HG02642 (cell line): ENCODE data around the gene NTM.
"Not testable (repeated sequence)": the region's sequence is repeated elsewhere in the genome, so short reads cannot be mapped to it uniquely, and the experiment has no call there.

ENCODE experiments used
- ATAC-seq: cut with Tn5 transposase; IDR thresholded peaks from one replicate; pipeline ENCODE4 v1.9.1; 2021; ENCODE audit warnings: mild to moderate bottlenecking; ENCODE audit not compliant: unreplicated experiment, poor library complexity

NTM gene

DNA sequence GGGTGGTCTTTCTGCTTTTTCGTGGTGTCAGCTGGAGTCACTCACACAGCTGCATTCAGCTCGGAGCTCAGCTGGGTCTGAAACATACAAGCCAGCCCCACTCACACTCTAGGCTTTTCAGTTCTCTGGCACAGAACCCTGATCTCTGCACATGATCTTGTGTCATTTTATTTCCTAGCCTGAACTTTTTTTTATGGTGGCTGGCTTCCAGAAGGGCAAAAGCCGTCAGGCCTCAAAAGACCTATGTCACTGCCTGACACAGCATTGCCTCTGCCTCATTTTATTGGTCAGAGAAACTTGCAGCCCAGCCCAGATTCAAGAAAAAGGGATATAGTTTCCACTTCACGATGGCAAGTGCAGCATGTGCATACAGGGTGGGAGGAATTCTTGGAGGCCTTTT, 117.8 kb downstream of the NTM start:
- ATAC-seq, result no peak

GRCh38 chr11:131491503-131491902, 121.1 kb downstream of the NTM start:
- ATAC-seq, result no peak

DNA sequence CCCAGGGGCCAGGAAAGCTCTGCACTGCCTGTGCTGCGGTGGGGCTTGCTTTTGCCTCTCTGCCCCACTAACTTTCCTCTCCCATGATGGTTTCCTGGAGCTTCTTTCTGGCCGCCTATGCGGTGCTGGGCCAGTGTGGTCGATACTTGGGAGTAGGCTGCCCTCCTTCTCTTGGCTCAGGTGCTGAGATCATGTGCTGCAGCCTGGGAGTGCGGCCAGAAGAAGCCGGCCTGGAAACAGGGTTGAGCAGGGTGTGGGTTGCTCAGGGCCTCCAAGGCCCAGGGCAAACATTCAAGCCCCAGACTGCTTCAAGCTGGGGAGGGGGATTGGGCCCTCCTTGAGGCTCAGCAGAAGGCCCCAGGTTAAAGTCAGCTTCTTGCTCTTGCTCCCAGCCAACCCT, 125.0 kb downstream of the NTM start:
- ATAC-seq, result no peak

GRCh38 chr11:131497686-131498085, 127.3 kb downstream of the NTM start:
- ATAC-seq, result not testable (repeated sequence)

- no peak for ATAC-seq
These were observed 128.3 kb downstream of the NTM start for GRCh38 chr11:131498631-131499160.

DNA sequence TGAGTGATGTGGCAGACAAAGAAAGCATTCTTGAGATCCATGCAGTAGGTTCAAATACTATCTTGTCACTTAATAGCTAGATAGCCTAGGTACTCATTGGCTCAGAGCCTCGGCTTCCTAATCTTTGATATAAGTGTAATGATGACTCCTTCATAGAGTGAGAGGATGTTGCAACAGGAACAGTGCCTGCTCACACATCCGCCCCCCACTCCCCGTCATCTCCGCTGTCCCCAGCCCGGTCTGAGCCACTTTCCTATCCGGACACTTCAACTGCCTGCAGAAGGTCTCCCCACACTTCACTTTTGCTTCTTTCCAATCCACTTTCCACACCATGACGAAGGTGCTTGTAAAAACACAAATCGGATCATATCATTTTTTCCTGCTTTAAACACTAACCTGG, 128.8 kb downstream of the NTM start:
- ATAC-seq, result no peak

DNA sequence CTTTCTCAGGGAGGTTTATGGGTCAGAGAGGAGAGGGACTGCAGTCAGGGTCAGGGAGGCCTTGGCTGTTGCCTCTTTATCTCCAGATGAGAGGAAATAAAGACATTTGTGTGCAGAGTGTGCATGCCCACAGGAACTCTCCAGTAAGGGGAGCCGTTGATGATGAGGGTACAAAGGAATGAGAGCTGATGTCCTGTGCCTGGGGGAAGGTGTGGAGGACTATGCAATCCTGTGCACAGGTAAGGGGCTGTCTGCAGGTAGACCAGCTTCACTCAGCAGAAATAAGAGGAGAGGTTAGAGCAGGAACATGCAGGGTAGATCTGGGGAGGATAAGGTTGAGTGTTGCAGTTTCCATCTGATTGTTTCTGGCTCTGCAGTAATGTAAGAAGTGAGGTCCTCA, 132.6 kb downstream of the NTM start:
- ATAC-seq, result no peak

- no peak for ATAC-seq
These were observed 134.0 kb downstream of the NTM start for GRCh38 chr11:131504199-131504949.

- ATAC-seq, result no peak
These were observed 135.9 kb downstream of the NTM start for GRCh38 chr11:131506348-131506747.

DNA sequence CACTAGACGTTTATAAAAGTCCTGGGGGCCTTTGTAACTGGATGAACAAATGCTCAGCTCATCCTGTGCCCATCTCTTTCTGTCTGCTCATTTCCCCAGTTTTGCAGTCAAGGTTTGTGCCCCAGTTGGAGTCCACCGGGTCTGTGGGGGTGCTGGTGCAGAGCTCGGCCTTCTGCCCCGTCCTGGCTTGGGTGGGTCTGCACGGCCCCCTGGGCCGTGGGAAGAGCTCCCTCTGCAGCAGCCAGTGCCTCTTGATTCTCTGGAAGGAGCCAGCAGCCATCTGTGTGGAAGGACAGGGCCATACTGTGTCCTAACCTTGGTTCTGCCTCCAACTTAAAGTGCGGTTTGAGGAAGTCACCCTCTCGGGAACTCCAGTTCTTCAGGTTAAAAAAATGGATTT, 140.2 kb downstream of the NTM start:
- no peak for ATAC-seq

- ATAC-seq, result no peak
These were observed 141.4 kb downstream of the NTM start for GRCh38 chr11:131511794-131512193.

GRCh38 chr11:131512228-131512627, 141.8 kb downstream of the NTM start:
- no peak for ATAC-seq

DNA sequence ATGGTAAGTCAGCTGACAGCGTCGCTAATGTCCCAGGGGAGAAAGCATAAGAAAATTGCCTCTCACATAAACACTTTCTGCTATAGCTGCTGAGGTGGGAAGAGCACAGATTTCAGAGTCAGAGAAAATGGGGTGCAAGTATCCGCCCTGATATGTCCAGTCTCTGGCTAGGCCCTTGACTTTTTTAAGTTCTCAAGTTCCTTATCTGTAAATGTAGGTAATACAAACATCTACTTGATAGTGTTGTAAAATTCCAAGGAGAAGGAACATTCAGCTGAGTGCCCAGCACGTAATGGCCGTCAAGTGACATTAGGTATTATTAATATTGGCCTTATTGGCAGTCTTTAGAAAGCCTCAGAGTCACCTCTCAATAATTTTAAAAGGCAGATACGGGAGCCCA, 143.6 kb downstream of the NTM start:
- ATAC-seq, result no peak

GRCh38 chr11:131518305-131518838, 148.0 kb downstream of the NTM start:
- ATAC-seq, result no peak

DNA sequence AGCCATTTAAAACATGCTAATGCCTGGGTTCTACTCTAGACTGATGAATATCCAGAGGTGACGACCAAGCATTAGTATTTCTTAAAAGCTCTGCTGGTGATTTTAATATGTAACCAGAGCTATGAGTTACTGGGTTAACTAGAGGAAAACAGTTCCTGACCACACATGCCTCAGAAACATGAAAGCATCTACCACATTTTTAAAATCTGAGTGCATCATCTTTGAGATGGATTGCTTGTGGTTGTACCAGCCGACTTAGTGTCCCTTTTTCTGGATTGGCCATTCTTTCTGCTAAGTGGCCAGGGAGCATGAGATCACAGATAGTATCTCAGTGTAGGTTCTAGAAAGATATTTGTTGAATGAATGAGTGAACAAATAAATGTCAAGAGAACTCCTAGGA, 152.4 kb downstream of the NTM start:
- no peak for ATAC-seq

- ATAC-seq, result no peak
These were observed 160.0 kb downstream of the NTM start for GRCh38 chr11:131530407-131530806.

- ATAC-seq, result no peak
These were observed 162.7 kb downstream of the NTM start for GRCh38 chr11:131533149-131533548.

DNA sequence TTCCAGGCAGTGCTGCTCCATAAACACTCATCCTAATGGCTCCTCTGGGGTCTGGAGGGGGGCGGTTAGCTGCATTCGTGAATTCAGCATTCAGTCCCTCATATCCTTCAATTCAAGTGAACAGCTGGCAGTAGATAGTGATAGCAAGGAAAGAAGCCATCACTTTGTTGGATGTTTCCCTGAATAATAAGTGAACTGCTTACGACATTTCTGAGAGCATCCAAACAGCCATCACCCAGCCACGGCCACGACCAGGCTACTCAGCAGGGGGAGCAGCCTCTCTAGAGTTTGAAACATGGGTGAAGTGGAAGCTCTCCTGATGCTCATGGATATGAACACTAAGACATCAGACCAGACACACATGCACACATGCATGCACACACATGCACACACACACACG, 163.6 kb downstream of the NTM start:
- ATAC-seq, result no peak

- no peak for ATAC-seq
These were observed 164.2 kb downstream of the NTM start for GRCh38 chr11:131534611-131535010.

DNA sequence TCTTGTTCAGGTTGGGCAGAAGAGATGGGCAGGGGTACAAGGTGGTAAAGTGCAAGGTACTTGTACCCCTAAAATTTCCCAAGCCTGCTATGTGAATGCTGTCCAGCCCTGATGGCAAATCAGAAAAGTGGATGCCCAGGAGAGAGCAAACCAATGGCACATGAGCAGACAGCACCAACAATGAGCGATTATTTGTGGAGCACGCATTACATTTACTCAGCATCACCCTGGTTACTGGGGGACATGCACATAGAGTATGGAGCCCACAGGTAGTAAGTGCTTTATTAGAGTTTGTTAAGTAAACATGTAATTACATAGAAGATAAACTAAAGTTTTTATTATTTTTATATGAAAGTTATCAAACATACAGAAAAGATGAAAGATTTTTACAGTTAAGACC, 165.7 kb downstream of the NTM start:
- ATAC-seq, result no peak

DNA sequence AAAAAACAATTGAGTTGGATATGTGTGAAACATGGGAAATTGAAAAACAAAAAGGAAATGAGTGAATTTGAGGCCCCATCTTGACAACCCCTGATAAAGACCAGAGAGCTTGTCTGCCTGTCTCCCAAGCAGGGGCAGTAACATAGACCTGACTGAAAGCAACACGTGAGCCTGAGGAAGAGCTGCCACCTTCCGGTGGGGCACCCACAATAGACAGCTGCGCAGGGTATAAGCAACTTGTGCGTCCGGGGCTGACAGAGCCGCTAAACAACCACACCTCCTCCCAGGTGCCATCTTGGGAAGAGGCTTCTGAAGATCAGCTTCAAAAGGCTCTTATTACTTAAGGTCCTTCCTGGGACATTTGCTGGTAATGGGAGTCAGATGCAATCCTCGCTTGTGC, 166.8 kb downstream of the NTM start:
- ATAC-seq, result no peak

GRCh38 chr11:131537748-131538147, 167.3 kb downstream of the NTM start:
- no peak for ATAC-seq
